Central memory CD8-positive, alpha-beta T cell (primary cell): ENCODE measurements around the gene FNBP1L.
"Not testable (repeated sequence)": the region's sequence is repeated elsewhere in the genome, so short reads cannot be mapped to it uniquely, and the experiment has no call there.

Source experiments
- ATAC-seq: fragments of 150-1000 bp; cut with Tn5 transposase; replicated peaks from 2 replicates; pipeline ENCODE4 v1.10.0; 2022; ENCODE audit warnings: mild to moderate bottlenecking, moderate FRiP score, moderate number of reproducible peaks; ENCODE audit not compliant: poor library complexity, severe bottlenecking; ENCODE audit errors: extremely low read depth
- DNase-seq, 2 donors: peaks; one replicate each; pipeline ENCODE4 v3.0.0; 2021; ENCODE audit warnings: low spot score in 2 of 2
- H3K27ac Mint-ChIP-seq: one replicate; pipeline ENCODE4 v1.8.0; 2022; ENCODE audit warnings: low read depth, mild to moderate bottlenecking, moderate library complexity, mixed read lengths
- H3K27me3 Mint-ChIP-seq: one replicate; pipeline ENCODE4 v1.8.0; 2022; ENCODE audit warnings: mixed read lengths
- H3K36me3 Mint-ChIP-seq: one replicate; pipeline ENCODE4 v1.8.0; 2022; ENCODE audit warnings: mild to moderate bottlenecking, moderate library complexity, mixed read lengths; ENCODE audit not compliant: insufficient read depth
- H3K4me1 Mint-ChIP-seq: one replicate; pipeline ENCODE4 v1.8.0; 2022; ENCODE audit warnings: mixed read lengths
- H3K4me3 Mint-ChIP-seq: one replicate; pipeline ENCODE4 v1.8.0; 2022; ENCODE audit warnings: mild to moderate bottlenecking, moderate library complexity, mixed read lengths
- H3K9me3 Mint-ChIP-seq: one replicate; pipeline ENCODE4 v1.8.0; 2022; ENCODE audit warnings: mixed read lengths

The FNBP1L gene

DNA sequence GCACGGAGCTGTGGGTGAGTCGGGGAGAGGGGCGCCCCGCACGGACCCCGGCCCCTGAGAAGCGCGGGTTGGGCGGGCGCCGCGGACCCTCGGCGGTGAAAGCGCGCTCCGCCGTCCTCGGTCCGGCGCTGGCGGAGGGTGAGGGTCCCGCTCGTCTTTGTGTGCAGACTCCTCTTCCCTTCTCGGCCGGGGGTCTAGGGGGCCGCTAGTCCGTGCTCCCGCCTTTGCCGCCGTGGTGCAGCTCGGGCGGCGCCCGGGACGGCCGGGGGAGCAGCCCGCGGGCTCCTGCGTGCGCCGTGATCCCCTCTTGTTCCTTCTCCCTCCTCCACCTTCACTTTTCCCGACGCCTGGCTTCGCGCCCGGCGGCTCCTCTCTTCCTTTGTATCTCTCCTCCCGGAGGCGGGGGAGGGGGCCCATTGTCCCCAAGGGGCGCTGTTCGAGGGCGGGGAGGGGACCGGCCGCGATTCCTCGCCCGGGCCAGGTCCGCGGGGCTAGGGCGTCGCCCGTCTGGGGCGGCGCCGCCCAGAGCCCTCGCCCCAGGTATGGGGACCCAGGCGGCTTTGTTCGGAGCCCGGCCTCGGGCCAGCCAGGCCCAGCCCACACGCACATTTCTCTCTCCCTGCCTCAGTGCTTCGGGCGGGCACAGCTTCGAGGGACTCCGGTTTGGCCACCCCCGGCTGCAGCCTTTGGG is 519 bp downstream of the FNBP1L start:
- DNase-seq (no peak), ATAC-seq (no peak)
- peaks cover 23% of the 10 kb centered on the region for H3K4me1 Mint-ChIP-seq
- H3K36me3 Mint-ChIP-seq = peaks cover 3% of the 10 kb centered on the region
- H3K4me3 Mint-ChIP-seq = peak overlapping the region; percentile 88
- H3K27ac Mint-ChIP-seq = peak overlapping the region; percentile 82
- no peaks in the 10 kb centered on the region for H3K9me3 Mint-ChIP-seq
- H3K27me3 Mint-ChIP-seq = peaks cover 78% of the 10 kb centered on the region

DNA sequence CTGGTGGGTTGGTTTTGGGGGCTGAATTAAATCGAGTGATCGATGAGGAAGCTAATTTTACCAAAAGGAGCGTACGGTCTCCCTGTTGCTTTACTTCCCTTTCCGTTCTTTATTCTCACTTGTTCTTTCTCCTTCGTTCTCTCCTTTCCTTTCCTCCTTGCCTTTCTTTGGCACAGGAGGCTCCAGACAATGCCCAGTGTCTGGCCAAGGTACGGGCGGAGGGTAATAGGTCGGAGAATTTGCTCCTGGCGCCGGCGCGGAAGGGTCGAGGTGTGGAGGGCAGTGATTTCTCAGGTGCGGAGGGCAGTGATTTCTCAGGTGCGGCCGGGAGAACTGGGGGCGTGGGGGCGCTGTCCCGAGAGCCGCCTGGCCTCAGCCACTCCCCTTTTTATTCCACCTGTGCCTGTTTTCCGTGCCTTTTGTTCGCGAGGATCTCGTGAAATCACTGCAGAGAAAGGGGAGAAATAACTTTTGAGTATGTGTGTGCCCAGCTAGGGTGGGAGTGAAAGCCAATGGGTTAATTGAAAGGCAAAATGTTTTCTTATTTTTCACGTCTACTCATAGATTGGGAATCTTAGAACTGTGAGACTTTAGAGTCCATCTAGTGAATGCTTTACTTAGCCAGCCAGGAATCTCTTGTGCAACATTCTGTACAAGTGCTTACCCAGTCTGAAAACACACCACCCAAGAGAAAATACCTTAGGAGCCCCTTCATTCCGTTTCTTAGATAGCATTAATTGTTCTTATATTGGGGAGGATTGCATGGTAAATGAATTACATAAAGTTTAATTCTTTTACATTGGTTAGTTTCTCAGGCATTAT is 1.3 kb downstream of the FNBP1L start:
- peaks cover 81% of the 10 kb centered on the region for H3K27me3 Mint-ChIP-seq
- no peak for ATAC-seq

DNA sequence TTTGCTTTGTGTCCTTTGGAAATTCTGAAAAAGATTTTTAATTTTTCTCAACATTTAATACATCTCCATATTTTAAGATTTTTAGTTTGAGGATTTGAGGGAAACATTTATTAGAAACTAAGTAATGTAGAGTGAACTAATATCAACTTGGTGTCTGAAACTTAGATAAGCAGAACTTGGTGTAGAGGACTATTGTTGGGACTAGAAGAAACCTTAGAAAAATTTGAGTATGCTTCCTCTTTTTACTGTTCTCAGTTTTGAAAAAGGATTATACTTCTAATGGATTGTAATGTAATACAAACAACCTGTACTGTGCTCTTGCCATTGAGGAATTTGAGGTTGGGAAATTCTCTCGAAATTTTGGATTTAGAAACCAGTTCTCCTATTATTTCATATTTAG is 2.4 kb downstream of the FNBP1L start:
- Mint-ChIP-seq H3K27ac (no peak overlapping the region), H3K4me3 (no peak overlapping the region), H3K36me3 (peaks cover 3% of the 10 kb centered on the region), H3K27me3 (peaks cover 92% of the 10 kb centered on the region), H3K4me1 (peaks cover 23% of the 10 kb centered on the region), H3K9me3 (no peaks in the 10 kb centered on the region)
- no peak for ATAC-seq
- no peak for DNase-seq

More for the DNA sequence above, 1.3 kb downstream of the FNBP1L start:
- Mint-ChIP-seq H3K4me3 (peak overlapping the region; percentile 88), H3K36me3 (peaks cover 3% of the 10 kb centered on the region), H3K9me3 (no peaks in the 10 kb centered on the region), H3K4me1 (peaks cover 23% of the 10 kb centered on the region), H3K27ac (peak overlapping the region; percentile 82)
- DNase-seq = no peak

DNA sequence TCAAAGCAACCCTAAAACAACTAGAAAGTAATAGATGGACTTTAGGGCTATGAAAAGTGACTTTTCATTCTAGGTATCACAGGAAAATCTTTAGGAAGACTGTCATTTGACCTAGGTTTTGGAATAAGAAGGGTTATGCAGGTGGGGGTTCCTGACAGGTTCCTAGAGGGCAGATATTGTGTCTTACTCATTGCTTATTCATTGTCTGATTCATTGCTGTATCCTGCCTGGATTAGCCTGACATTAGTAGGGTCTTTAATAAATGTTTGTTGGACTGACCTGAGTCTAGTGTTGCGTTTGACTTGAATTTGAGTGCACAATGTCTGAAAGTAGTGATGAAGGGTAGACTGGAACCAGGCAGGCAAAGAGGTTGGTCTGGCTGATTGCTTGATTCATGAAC is 6.0 kb downstream of the FNBP1L start:
- Mint-ChIP-seq H3K4me3 (no peak overlapping the region), H3K27ac (no peak overlapping the region), H3K27me3 (peaks cover 91% of the 10 kb centered on the region), H3K9me3 (no peaks in the 10 kb centered on the region), H3K36me3 (no peaks in the 10 kb centered on the region), H3K4me1 (peaks cover 6% of the 10 kb centered on the region)
- DNase-seq = no peak
- ATAC-seq = no peak

DNA sequence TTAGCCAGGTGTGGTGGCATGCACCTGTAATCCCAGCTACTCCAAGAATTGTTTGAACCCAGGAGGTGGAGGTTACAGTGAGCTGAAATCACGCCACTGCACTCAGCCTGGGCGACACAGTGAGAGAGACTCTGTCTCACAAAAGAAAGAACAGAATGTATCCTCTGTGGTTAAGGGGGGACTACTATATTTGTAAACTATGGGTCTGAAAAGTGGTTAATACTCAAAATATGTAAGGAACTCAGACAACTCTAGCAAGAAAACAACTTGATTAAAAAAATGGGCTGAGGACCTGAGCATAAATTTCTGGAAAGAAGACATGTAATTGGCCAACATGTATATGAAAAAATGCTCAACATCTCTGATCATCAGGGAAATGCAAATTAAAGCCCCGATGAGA is 11.2 kb downstream of the FNBP1L start:
- H3K4me1 Mint-ChIP-seq = no peaks in the 10 kb centered on the region
- H3K9me3 Mint-ChIP-seq = no peaks in the 10 kb centered on the region
- ATAC-seq (no peak), DNase-seq (no peak)
- no peak overlapping the region for H3K4me3 Mint-ChIP-seq
- no peak overlapping the region for H3K27ac Mint-ChIP-seq
- H3K27me3 Mint-ChIP-seq = peaks cover 53% of the 10 kb centered on the region
- H3K36me3 Mint-ChIP-seq = peaks cover 1% of the 10 kb centered on the region

DNA sequence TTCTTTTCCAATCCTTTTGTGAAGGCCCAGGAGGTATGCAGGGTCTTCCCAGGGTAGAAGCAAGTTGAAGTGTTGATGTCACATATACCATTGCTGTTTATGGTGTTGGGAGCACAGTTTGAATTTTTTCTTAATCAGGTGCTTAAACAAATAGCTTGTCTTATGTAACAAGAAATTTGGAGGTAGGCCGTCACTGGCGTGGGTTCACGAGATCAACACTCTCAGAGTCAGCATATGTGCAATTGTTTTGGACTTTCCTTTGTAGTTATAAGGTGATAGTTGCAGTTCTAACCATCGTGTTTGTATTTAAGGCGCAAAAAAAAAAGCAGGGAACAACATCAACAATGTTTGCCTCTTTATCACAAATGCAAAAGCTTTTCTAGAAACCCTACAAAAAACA is 13.3 kb downstream of the FNBP1L start:
- Mint-ChIP-seq H3K4me1 (no peaks in the 10 kb centered on the region), H3K9me3 (no peaks in the 10 kb centered on the region), H3K27me3 (peaks cover 42% of the 10 kb centered on the region), H3K4me3 (no peak overlapping the region), H3K36me3 (peaks cover 1% of the 10 kb centered on the region), H3K27ac (no peak overlapping the region)
- no peak for ATAC-seq
- no peak for DNase-seq

DNA sequence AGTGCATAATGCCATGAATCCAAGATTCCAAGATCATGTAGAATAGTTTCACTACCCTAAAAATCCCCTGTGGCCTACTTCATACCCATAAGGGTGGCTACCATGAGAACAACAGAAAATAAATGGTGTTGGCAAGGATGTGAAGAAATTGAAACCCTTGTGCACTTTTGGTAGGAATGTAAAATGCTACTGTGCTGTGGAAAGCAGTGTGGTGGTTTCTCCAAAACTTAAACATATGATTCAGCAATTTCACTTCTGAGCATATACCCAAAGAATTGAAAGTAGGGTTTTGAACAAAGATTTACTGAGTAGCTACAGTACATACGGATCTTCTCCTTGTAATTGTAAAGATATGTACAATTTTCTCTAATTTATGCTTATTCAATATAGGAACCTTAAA is 16.0 kb downstream of the FNBP1L start:
- DNase-seq (no peak), ATAC-seq (no peak)
- peaks cover 46% of the 10 kb centered on the region for H3K27me3 Mint-ChIP-seq
- peaks cover 1% of the 10 kb centered on the region for H3K36me3 Mint-ChIP-seq
- H3K27ac Mint-ChIP-seq = no peak overlapping the region
- H3K4me1 Mint-ChIP-seq = no peaks in the 10 kb centered on the region
- no peak overlapping the region for H3K4me3 Mint-ChIP-seq
- H3K9me3 Mint-ChIP-seq = peaks cover 5% of the 10 kb centered on the region

DNA sequence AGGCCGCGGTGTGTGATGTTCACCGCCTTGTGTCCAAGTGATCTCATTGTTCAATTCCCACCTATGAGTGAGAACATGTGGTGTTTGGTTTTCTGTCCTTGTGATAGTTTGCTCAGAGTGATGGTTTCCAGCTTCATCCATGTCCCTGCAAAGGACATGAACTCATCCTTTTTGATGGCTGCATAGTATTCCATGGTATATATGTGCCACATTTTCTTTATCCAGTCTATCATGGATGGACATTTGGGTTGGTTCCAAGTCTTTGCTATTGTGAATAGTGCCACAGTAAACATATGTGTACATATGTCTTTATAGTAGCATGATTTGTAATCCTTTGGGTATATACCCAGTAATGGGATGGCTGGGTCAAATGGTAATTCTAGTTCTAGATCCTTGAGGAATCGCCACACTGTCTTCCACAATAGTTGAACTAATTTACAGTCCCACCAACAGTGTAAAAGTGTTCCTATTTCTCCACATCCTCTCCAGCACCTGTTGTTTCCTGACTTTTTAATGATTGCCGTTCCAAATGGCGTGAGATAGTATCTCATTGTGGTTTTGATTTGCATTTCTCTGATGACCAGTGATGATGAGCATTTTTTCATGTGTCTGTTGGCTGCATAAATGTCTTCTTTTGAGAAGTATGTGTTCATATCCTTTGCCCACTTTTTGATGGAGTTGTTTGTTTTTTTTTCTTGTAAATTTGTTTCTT is 17.6 kb downstream of the FNBP1L start:
- ATAC-seq, H3K27ac Mint-ChIP-seq, H3K36me3 Mint-ChIP-seq, H3K4me1 Mint-ChIP-seq, H3K9me3 Mint-ChIP-seq, DNase-seq, H3K4me3 Mint-ChIP-seq: not testable (repeated sequence)
- peaks cover 53% of the 10 kb centered on the region for H3K27me3 Mint-ChIP-seq

DNA sequence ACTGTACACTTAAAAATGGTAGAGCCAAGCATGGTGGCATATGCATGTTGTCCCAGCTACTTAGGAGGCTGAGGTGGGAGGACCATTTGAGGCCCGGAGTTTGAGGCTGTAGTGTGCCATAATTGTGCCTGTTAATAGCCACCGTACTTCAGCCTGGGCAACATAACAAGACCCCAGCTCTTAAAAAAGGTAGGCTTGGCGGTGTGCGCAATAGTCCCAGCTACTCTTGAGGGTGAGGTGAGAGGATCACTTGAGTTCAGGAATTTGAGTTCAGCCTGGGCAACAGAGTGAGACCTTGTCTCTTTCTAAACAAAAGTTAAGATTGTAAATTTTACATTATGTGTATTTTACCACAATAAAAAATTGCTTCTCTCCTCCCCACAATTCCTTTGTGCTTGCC is 19.7 kb downstream of the FNBP1L start:
- H3K9me3 Mint-ChIP-seq = peaks cover 5% of the 10 kb centered on the region
- H3K36me3 Mint-ChIP-seq = no peaks in the 10 kb centered on the region
- no peaks in the 10 kb centered on the region for H3K4me1 Mint-ChIP-seq
- H3K27ac Mint-ChIP-seq = no peak overlapping the region
- H3K27me3 Mint-ChIP-seq = peaks cover 65% of the 10 kb centered on the region
- no peak overlapping the region for H3K4me3 Mint-ChIP-seq
- no peak for DNase-seq
- ATAC-seq = no peak

DNA sequence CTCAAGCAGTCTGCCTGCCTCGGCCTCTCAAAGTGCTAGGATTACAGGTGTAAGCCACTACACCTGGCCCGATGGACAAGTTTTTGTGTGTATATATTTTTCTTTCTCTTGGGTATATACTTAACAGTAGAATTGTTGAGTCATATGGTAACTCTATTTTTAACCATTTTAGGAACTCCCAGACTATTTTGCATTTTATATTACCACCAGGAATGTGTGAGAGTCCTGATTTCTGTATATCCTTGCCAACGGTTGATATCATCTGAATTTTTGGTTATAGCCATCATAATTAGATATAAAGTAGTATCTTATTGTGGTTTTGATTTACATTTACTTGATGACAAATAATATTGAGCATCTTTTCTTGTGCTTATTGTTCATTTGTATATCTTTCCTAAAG is 20.7 kb downstream of the FNBP1L start:
- no peak overlapping the region for H3K27ac Mint-ChIP-seq
- H3K27me3 Mint-ChIP-seq = peaks cover 72% of the 10 kb centered on the region
- no peak for ATAC-seq
- peaks cover 5% of the 10 kb centered on the region for H3K9me3 Mint-ChIP-seq
- no peaks in the 10 kb centered on the region for H3K36me3 Mint-ChIP-seq
- no peak overlapping the region for H3K4me3 Mint-ChIP-seq
- no peak for DNase-seq
- no peaks in the 10 kb centered on the region for H3K4me1 Mint-ChIP-seq

DNA sequence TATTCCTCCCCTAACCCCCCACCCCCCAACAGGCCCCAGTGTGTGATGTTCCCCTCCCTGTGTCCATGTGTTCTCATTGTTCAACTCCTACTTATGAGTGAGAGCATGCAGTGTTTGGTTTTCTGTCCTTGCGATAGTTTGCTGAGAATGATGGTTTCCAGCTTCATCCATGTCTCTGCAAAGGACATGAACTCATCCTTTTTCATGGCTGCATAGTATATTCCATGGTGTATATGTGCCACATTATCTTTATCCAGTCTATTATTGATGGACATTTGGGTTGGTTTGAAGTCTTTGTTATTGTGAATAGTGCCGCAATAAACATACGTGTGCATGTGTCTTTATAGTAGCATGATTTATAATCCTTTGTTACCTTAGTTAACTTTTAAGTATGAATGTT is 21.3 kb downstream of the FNBP1L start:
- DNase-seq, ATAC-seq, H3K9me3 Mint-ChIP-seq, H3K36me3 Mint-ChIP-seq, H3K27ac Mint-ChIP-seq, H3K4me3 Mint-ChIP-seq, H3K4me1 Mint-ChIP-seq: not testable (repeated sequence)
- H3K27me3 Mint-ChIP-seq = peaks cover 78% of the 10 kb centered on the region

DNA sequence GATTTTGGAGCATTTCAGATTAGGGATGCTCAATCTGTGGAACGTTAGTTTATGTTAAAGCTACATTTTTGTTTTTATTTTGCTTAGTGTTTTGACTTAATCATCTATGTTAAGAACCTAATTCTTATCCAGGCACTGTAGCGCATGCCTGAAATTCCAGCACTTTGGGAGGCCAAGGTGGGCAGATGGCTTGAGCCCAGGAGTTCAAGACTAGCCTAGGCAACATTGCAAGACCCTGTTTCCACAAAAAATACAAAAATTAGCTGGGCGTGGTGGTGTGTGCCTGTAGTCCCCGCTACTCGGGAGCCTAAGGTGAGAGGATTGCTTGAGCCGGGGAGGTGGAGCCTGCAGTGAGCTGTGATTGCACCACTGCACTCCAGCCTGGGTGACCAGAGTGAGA is 23.4 kb downstream of the FNBP1L start:
- Mint-ChIP-seq H3K4me3 (no peak overlapping the region), H3K27ac (no peak overlapping the region), H3K9me3 (peaks cover 5% of the 10 kb centered on the region), H3K27me3 (peaks cover 80% of the 10 kb centered on the region), H3K36me3 (no peaks in the 10 kb centered on the region), H3K4me1 (no peaks in the 10 kb centered on the region)
- DNase-seq = no peak
- no peak for ATAC-seq
